Epithelial cell of proximal tubule (primary cell): ENCODE results near the gene POLL. TPM values are rescaled to one million over a fixed set of nuclear protein-coding genes. Genes with fewer than 3 reads are reported as not detected.

Experiments
- DNase-seq: peaks from one replicate; pipeline ENCODE4 v3.0.0-alpha.2; 2011; ENCODE audit warnings: low read depth
- H3K4me3 ChIP-seq: 2 replicates; pipeline ENCODE4 v1.5.1; 2011; ENCODE audit warnings: low read depth, mild to moderate bottlenecking, low read length
- total RNA-seq: library from RNA; depleted of rRNA; stranded (reverse); fragments of >200 nt; gene quantifications from 2 replicates; pipeline ENCODE4 v1.2.3, GENCODE V29; 2015
- TF ChIP-seq, protein P1 (sequence below): conservative IDR thresholded peaks from 2 replicates; pipeline ENCODE4 v1.5.1; 2012; ENCODE audit warnings: low read depth, mild to moderate bottlenecking, low read length

POLL gene
- total RNA-seq, 1 donor from 2014 or later = 27.6 TPM

DNA sequence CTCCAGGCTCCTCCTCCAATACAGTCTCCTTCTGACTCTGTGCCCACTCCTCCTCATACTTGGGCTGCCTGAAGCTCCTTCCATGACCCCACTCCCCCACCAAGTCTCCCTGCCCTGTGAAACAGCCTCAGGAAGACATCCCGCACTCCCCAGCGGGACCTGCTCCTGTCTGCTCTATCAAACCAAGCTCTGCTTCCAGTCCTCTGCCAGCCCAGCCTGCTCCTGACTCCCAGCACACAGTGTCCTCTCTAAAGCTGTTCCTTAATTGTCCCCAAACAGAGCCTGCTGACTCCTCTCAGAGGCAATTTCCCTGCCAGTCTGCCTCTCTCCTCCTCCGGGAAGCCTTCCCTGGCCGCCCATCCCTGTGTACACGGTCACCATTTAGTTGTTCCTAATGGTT, 9.9 kb downstream of the POLL start:
- TF ChIP-seq, protein P1, sequence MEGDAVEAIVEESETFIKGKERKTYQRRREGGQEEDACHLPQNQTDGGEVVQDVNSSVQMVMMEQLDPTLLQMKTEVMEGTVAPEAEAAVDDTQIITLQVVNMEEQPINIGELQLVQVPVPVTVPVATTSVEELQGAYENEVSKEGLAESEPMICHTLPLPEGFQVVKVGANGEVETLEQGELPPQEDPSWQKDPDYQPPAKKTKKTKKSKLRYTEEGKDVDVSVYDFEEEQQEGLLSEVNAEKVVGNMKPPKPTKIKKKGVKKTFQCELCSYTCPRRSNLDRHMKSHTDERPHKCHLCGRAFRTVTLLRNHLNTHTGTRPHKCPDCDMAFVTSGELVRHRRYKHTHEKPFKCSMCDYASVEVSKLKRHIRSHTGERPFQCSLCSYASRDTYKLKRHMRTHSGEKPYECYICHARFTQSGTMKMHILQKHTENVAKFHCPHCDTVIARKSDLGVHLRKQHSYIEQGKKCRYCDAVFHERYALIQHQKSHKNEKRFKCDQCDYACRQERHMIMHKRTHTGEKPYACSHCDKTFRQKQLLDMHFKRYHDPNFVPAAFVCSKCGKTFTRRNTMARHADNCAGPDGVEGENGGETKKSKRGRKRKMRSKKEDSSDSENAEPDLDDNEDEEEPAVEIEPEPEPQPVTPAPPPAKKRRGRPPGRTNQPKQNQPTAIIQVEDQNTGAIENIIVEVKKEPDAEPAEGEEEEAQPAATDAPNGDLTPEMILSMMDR = no peak
- DNase-seq = no peak
- no peak overlapping the region for H3K4me3 ChIP-seq

DNA sequence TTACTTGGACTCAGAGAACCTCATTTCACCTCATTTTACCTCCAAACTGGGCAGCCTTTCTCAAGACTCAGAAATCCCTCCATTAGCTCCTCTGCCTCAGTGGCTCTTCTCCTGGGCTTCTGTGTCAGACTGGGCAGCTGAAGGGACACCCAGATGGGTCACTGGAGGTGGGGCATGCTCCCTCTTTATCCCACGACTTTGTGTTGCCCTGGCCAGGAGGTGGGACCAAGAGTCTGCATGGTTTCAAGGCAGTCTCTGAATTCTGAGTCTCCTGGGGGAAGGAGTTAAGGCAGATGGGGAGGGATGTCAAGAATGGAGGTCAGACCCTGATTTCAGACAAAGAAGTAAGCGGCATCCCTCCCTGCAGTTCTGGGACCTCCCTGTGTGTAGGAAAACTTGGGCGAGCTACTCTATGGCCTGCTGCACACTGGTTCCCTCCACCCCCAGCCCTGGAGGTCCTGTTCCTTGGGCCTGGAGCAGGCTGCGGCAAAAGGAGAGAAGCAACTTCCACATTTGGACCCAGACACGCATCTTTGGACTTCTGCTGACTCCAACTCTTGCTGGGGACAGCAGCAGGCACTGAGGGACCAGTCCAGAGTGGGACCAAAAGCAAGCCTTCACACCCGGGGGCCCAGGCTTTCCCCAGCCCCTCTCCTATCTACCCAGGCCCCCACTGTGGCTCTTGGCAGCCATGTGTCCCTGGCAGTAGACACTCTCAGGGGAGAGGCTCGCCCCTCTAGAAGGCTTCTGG, 10.8 kb downstream of the POLL start:
- DNase-seq = no peak
- no peak overlapping the region for H3K4me3 ChIP-seq
- TF ChIP-seq, protein P1 = no peak

DNA sequence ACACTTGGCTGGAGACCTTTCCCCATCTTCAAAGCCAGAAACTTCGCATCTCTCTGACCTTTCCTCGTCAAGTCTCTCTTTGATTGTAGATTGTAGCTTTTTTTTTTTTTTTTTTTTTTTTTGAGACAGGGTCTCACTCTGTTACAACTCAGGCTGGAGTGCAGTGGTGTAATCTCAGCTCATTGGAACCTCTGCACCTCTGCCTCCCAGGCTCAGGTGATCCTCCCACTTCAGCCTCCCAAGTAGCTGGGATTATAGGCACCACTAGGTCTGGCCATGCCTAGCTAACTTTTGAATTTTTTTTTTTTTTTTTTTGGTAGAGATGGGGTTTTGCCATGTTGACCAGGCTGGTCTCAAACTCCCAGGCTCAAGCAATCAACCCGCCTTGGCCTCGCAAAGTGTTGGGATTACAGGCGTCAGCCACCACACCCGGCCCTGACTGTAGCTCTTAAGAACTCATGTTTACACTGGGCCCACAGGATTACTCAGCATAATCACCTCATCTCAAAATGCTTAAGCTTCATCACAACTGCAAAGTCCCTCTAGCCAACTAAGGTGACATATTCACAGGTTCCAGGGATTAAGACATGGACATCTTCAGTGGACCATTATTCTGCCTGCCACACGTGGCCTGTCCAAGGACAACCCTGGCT, 11.7 kb downstream of the POLL start:
- H3K4me3 ChIP-seq = no peak overlapping the region
- TF ChIP-seq, protein P1 = no peak
- DNase-seq = no peak

DNA sequence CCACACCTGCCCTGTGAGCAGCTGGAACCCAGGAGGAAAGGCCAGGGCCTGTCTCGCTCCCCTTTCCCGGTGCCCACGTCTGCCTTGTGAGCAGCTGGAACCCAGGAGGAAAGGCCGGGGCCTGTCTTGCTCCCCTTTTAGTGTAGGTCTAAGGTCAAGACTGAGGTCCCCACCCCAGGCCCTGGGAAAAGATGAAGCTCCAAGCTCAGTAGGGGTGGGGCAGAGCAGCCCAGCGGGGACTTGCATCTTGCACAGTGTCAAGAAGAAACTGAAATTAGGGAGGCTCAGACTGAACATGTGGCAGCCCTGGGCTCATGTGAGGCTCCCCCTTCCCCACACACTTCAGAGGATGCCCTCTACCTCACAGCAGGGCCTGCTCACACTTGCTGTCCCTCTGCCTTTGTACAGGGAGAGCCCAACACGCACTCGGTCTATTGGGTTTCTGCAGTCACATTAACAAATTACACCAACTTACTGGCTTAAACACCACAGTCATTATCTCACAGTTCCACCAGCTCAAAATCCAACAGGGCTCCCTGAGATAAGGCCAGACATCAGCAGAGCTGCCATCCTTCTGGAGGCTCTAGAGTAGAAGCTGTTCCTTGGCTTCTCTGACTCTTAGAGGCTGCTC, 12.4 kb downstream of the POLL start:
- no peak overlapping the region for H3K4me3 ChIP-seq
- no peak for DNase-seq
- TF ChIP-seq, protein P1 = no peak

DNA sequence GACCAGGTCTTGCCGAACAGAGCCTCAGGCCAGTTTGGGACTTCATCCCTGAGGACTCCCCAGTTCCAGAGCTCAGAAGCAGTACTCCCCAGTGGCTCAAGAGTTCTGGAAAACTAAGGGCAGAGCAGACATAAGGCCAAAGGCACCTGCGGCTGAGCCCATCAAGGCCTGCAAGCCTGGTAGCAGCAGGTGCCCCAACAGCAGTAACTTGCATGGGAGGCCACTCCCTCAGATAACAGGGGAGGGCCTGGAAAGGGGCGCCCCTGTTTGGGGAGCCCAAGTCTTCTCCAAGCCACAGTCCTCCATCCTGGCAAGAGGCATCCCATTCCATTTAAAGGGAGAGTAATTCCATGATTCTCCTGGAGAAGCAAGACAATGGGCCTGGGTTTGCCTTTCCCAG, 13.0 kb downstream of the POLL start:
- no peak overlapping the region for H3K4me3 ChIP-seq
- no peak for DNase-seq
- TF ChIP-seq, protein P1 = no peak

DNA sequence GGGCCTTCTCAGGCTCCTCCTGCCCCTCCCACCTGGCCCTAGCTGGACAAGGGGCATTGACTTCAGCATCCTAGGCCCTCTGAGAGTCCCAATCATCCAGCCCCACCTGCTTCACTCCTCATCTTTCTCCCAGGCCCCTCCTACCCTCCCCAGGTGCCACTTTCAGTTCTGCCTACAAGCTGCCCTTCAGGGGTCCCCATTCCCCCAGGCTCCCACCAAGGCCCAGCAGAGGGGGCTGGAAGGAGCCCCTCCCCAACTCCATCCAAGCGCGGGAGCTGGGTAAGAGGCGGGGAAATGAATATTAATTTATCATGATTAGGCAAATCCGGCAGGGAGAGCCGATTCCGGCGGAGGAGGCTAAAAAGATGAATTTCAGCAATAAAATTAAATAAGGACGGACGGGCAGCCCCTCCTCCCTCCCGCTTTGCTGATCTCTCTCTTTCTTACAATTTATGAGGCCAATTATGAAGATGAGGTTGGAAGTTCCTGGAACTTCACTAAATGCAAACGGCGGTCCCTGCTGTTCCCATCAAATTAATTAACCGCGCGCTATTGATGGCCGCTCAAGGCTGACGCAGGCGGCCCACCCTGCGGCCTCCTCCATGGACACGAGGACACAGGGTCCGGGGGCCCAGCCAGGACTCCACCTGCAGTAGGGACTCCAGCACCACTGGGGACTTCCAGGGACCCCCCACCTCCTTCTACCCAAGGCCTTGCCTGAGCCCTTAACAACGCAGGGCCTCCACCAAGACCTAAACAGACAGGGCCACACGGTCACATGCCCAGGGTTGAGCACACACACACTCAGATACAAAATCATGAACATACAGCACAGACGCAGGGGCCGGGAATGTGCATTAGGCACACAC, 13.9 kb downstream of the POLL start:
- H3K4me3 ChIP-seq = no peak overlapping the region
- TF ChIP-seq, protein P1 = no peak
- no peak for DNase-seq
